Left lung (tissue), 10 donors: Measurements from ENCODE around the gene RNLS. TPM values are rescaled to one million over a fixed set of nuclear protein-coding genes. Genes with fewer than 3 reads are reported as not detected.

ENCODE experiments used
- ATAC-seq: fragments of 200-7000 bp; cut with Tn5 transposase; one replicate; pipeline ENCODE4 v1.9.1; 2020; ENCODE audit warnings: moderate library complexity
- DNase-seq, 4 donors: peaks; one replicate each; pipeline ENCODE4 v3.0.0-alpha.2; 2013 to 2020
- H3K27ac ChIP-seq, 2 donors: fragments of 200-600 bp; sonication (generic) in 1 of 2; one replicate each; pipeline versions ENCODE4 v1.5.0 to v1.8.0; 2020 to 2021
- H3K27me3 ChIP-seq, 2 donors: fragments of 200-600 bp; sonication (generic) in 1 of 2; one replicate each; pipeline versions ENCODE4 v1.5.0 to v1.8.0; 2020 to 2021
- H3K36me3 ChIP-seq, 2 donors: fragments of 200-600 bp; sonication (generic) in 1 of 2; one replicate each; pipeline versions ENCODE4 v1.5.0 to v1.8.0; 2020 to 2021
- H3K4me1 ChIP-seq, 2 donors: fragments of 200-600 bp; one replicate each; pipeline ENCODE4 v1.8.0; 2021
- H3K4me3 ChIP-seq, 2 donors: fragments of 200-600 bp; sonication (generic) in 1 of 2; one replicate each; pipeline versions ENCODE4 v1.5.0 to v1.8.0; 2020 to 2021; ENCODE audit warnings: mild to moderate bottlenecking in 1 of 2
- H3K9me3 ChIP-seq, 2 donors: fragments of 200-600 bp; sonication (generic) in 1 of 2; one replicate each; pipeline versions ENCODE4 v1.5.0 to v1.8.0; 2020 to 2021
- CTCF ChIP-seq, 2 donors: fragments of 200-600 bp; sonication (generic) in 1 of 2; IDR thresholded peaks; one replicate each; pipeline versions ENCODE4 v1.5.0 to v1.8.0; 2021; ENCODE audit warnings: antibody characterized with exemption in 2 of 2
- intact Hi-C, 2 donors: fragments of 100-400 bp; cut with DNase I; formaldehyde crosslinking; loops; one replicate each; pipeline versions ENCODE4 v1.11.2 to v1.14.2; 2022
- polyA plus RNA-seq, 6 donors: library from polyadenylated mRNA; unstranded; fragments of 120-200 nt; gene quantifications; one replicate each; pipeline ENCODE4 v1.2.1, GENCODE V29; 2013; ENCODE audit not compliant: insufficient read length in 6 of 6
- total RNA-seq, 2 donors: library from RNA; stranded (reverse); fragmentation: NEBNext Ultra II Directional; extraction: Animal tissue kit (Norgen Biotek cat#: 25700); gene quantifications; one replicate each; pipeline ENCODE4 v1.2.1, GENCODE V29; 2021
- donor health status: DM: no; HTN: yes; CAD: no.
- donor health status: DM: no; HTN: no; CAD: no.

Gene RNLS
- total and polyA plus RNA-seq, 8 donors, result 4.1 to 8.8 (median 5.2) TPM

- intact Hi-C loops, result no loop called here
- Histone ChIP-seq H3K9me3 (peaks cover 0 to 1% of the 10 kb centered on the region in 2 donors), H3K27me3 (no peaks in the 10 kb centered on the region), H3K4me1 (peaks cover 13 to 46% of the 10 kb centered on the region in 2 donors), H3K36me3 (no peaks in the 10 kb centered on the region), H3K4me3 (no peak overlapping the region), H3K27ac (no peak overlapping the region)
- no peak for ATAC-seq
- no peak for DNase-seq
- no peak for TF ChIP-seq CTCF (IDR thresholded peaks at IDR 0.05)
These were observed 193.1 kb downstream of the RNLS start for GRCh38 chr10:88390041-88390440.

- Histone ChIP-seq H3K4me3 (no peak overlapping the region), H3K27ac (no peak overlapping the region), H3K9me3 (no peaks in the 10 kb centered on the region), H3K27me3 (no peaks in the 10 kb centered on the region), H3K4me1 (peaks cover 13 to 51% of the 10 kb centered on the region in 2 donors), H3K36me3 (no peaks in the 10 kb centered on the region)
- intact Hi-C loops, result loop anchor here in 1 of 2 donors (5.0 kb wide), 1 partner anchor 527 kb away; the partner anchor contains the start of genes KLLN and PTEN
- no peak for ATAC-seq
- DNase-seq, result peak in 2 of 4 donors; percentile 59 to 68
- peak; percentile 47 to 49 for TF ChIP-seq CTCF (IDR thresholded peaks at IDR 0.05)
These were observed 193.7 kb downstream of the RNLS start for GRCh38 chr10:88389456-88389855.

- no peak overlapping the region for H3K4me3 ChIP-seq
- H3K4me1 ChIP-seq, result peaks cover 13 to 51% of the 10 kb centered on the region in 2 donors
- H3K36me3 ChIP-seq, result no peaks in the 10 kb centered on the region
- no peaks in the 10 kb centered on the region for H3K9me3 ChIP-seq
- DNase-seq (no peak), ATAC-seq (no peak)
- no peaks in the 10 kb centered on the region for H3K27me3 ChIP-seq
- TF ChIP-seq CTCF (IDR thresholded peaks at IDR 0.05), result no peak
- intact Hi-C loops, result loop anchor here in 1 of 2 donors (5.0 kb wide), 1 partner anchor 526 kb away; the partner anchor contains the start of genes KLLN and PTEN
- H3K27ac ChIP-seq, result no peak overlapping the region
These were observed 194.8 kb downstream of the RNLS start for GRCh38 chr10:88388324-88388723.

GRCh38 chr10:88386821-88387773 is 196.0 kb downstream of the RNLS start:
- no peak for TF ChIP-seq CTCF (IDR thresholded peaks at IDR 0.05)
- Histone ChIP-seq H3K9me3 (no peaks in the 10 kb centered on the region), H3K4me3 (no peak overlapping the region), H3K27me3 (no peaks in the 10 kb centered on the region), H3K4me1 (peaks cover 13 to 51% of the 10 kb centered on the region in 2 donors), H3K27ac (peak overlapping the region; percentile 66 to 77), H3K36me3 (no peaks in the 10 kb centered on the region)
- peak; percentile 89 for ATAC-seq
- intact Hi-C loops, result loop anchor here in 1 of 2 donors (5.0 kb wide), 1 partner anchor 525 kb away; the partner anchor contains the start of genes KLLN and PTEN
- DNase-seq, result peak in 3 of 4 donors; percentile 33 to 90 (median 68)
